COLO668 (cell line): ENCODE data around the gene P3H2.
"Not testable (repeated sequence)": the region's sequence is repeated elsewhere in the genome, so short reads cannot be mapped to it uniquely, and the experiment has no call there.

Source experiments
- DNase-seq: peaks from one replicate; lab custom pipeline; 2025; ENCODE audit not compliant: unreplicated experiment; lab: John Stamatoyannopoulos, UW

Gene P3H2

GRCh38 chr3:189990826-189991225 is 129.9 kb downstream of the P3H2 start:
- DNase-seq: no peak

- DNase-seq: no peak
Measured at GRCh38 chr3:189988854-189989253, 131.8 kb downstream of the P3H2 start.

GRCh38 chr3:189988322-189988721 is 132.4 kb downstream of the P3H2 start:
- DNase-seq: no peak

- DNase-seq: no peak
Measured at GRCh38 chr3:189985948-189986347, 134.7 kb downstream of the P3H2 start.

- DNase-seq: no peak
Measured at GRCh38 chr3:189983612-189984011, 137.1 kb downstream of the P3H2 start.

- no peak for DNase-seq
Measured at GRCh38 chr3:189982321-189982945, 138.3 kb downstream of the P3H2 start.

- no peak for DNase-seq
Measured at GRCh38 chr3:189981668-189982067, 139.0 kb downstream of the P3H2 start.

GRCh38 chr3:189978753-189979152 is 141.9 kb downstream of the P3H2 start:
- no peak for DNase-seq

GRCh38 chr3:189977174-189977573 is 143.5 kb downstream of the P3H2 start:
- no peak for DNase-seq

- DNase-seq: no peak
Measured at GRCh38 chr3:189975391-189975990, 145.2 kb downstream of the P3H2 start.

GRCh38 chr3:189974359-189974758 is 146.3 kb downstream of the P3H2 start:
- DNase-seq: no peak

GRCh38 chr3:189967254-189967865 is 153.3 kb downstream of the P3H2 start:
- peak; percentile 3 for DNase-seq

GRCh38 chr3:189966843-189967242 is 153.9 kb downstream of the P3H2 start:
- no peak for DNase-seq

GRCh38 chr3:189964623-189965332 is 155.9 kb downstream of the P3H2 start:
- DNase-seq: no peak

- no peak for DNase-seq
Measured at GRCh38 chr3:189962466-189962865, 158.2 kb downstream of the P3H2 start.

- peak; percentile 62 for DNase-seq
Measured at GRCh38 chr3:189961522-189962161, 159.1 kb downstream of the P3H2 start.

- not testable (repeated sequence) for DNase-seq
Measured at GRCh38 chr3:189961086-189961485, 159.6 kb downstream of the P3H2 start.

GRCh38 chr3:189954733-189955665 is 165.7 kb downstream of the P3H2 start:
- no peak for DNase-seq

GRCh38 chr3:189953551-189953950 is 167.1 kb downstream of the P3H2 start:
- DNase-seq: no peak

- no peak for DNase-seq
Measured at GRCh38 chr3:189952272-189952671, 168.4 kb downstream of the P3H2 start.
